HG02870 (cell line): Measurements from ENCODE around the gene RPS6KB2.

Source experiments
- ATAC-seq: cut with Tn5 transposase; IDR thresholded peaks from one replicate; pipeline ENCODE4 v1.9.1; 2021; ENCODE audit warnings: mild to moderate bottlenecking, moderate library complexity; ENCODE audit not compliant: unreplicated experiment

Gene RPS6KB2

DNA sequence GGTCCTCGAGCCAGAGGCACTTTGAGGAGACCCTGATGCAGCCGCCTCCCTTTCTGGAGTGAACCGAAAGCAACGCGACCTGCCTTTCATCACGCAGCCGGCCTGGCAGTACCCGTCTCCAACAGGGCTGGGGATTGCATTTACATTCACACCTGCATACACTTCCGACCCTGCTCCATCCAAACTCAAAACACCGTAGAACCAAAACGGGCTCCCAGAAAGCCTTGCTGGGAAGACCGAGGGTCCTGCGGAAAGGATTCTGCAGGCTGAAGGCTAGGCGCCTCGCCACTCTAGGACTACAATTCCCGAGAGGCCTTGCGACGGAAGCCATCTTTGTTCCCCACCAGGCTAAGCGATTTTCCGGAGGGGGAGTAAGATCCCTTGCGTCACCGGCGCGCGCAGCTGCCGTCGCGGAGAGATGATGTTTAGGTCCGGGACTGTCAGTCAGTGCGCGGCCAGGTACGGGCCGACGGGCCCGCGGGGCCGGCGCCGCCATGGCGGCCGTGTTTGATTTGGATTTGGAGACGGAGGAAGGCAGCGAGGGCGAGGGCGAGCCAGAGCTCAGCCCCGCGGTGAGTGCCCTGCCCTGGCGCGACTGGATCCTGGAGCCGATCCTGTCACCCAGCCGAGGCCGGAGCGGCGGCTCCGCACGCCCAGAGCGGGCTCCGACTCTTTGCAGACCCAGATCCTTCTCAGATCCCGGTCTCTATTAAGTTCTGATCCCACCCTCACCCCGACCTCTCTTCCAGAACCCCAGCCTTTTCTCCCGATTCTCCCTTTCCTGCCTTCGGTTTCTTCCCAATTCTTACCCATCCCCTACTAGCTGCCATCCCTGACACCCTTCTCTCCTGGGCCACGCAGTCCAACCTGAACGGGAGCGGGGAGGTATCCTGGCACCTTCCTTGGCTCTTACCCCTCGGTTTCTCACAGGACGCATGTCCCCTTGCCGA is at the start of gene RPS6KB2:
Gene RPS6KB2 (plus strand): TSS at position 443 of the 950 bp plus-strand sequence. CDS start 52 bp downstream, at position 495.
- peak; percentile 82 for ATAC-seq

DNA sequence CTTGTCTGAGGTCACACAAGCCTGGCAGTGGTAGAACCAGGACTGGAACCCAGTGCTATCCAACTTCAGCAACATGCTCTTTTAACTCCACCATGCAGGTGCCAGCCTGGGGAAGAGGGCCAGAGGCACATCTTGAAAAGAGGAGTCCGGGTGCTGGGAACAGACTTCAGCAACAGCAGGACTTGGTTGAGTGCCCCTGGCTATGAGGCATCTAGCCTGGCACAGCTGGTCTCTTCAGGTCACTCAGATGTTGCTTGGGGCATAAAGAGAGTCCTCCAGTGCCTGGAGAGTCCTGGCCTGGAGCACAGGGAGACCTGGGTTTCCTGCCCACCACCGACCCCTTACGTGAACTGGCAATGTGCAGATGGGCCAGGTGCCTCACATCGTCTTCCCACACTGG is 49.8 kb upstream of the RPS6KB2 start:
- no peak for ATAC-seq

DNA sequence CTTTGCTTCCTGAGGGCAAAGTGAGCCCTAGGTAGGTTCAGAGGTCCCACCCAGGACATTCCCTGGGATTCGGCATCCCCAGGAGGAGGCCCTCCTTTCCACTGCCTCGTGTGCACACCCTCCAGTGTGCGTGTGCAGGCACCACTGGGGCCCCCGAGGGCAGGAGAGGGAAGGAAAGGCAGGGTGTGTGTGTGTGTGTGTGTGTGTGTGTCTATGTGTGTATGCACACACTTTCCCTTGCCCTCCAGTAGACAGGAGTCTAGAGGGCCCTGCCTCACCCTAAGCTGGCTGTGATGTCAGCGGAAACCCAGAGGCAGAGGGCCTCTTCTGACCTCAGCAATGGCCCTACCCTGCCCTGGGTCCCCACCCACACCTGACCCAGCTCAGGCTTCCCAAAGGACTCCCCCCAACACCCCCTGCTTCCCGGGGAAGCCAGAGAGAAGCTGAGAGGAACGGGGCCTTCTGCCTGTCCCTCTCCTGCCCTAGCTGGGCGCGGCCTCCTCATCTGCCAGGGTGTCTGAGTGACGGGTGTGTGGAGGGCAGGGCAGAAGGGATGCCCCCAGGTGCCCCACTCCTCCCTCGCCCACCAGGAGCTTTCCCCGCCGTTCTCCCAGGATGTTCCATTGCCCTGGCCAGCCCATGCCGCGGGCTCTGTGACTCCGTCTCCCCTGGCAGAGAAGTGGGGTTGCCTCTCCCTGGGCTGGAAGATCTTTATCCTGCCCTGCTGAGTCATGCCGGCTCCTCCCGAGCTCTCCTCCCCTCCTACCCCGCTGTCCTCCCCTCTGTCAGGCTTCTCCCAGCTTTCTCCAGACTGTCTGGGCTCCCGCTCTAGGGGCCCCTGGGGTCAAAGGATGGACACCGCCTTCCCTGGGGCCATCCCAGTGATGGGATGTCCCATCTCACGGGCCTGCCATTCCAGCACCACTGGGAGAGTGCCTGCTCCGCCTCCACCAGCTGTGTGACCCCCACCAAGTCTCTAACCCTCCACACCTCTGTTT is 48.9 kb upstream of the RPS6KB2 start:
- no peak for ATAC-seq

DNA sequence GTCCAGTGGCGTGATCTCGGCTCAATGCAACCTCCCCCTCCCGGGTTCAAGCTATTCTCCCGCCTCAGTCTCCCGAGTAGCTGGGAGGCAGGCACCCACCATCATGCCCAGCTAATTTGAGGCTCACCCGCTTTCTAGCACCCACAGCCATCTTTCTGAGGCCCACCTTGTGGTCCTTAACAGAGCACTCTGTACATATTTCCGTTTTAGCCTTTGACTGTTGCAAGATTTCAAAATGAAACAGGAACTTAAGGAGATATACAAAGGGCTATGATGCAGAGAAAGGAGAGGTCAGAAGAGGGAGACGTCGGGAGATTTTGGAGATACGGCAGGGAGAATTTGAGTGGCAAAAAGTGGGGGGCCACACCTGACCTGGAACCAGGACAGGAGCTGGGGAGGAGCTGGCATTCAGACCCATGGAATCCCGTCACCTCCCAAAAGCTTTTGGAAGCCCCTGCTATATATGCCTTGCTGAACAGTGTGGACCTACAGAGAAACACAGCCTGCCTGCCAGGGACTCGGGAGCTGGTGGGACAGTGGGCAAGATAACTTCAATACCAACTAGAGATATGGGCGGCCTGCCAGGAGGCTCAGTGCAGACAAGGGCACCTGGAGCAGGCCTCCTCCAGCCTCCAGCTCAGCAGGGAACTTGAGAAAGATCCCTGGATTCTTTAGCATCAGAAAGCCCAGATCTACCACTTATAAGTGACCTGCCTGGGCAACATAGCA is 46.9 kb upstream of the RPS6KB2 start:
- no peak for ATAC-seq

DNA sequence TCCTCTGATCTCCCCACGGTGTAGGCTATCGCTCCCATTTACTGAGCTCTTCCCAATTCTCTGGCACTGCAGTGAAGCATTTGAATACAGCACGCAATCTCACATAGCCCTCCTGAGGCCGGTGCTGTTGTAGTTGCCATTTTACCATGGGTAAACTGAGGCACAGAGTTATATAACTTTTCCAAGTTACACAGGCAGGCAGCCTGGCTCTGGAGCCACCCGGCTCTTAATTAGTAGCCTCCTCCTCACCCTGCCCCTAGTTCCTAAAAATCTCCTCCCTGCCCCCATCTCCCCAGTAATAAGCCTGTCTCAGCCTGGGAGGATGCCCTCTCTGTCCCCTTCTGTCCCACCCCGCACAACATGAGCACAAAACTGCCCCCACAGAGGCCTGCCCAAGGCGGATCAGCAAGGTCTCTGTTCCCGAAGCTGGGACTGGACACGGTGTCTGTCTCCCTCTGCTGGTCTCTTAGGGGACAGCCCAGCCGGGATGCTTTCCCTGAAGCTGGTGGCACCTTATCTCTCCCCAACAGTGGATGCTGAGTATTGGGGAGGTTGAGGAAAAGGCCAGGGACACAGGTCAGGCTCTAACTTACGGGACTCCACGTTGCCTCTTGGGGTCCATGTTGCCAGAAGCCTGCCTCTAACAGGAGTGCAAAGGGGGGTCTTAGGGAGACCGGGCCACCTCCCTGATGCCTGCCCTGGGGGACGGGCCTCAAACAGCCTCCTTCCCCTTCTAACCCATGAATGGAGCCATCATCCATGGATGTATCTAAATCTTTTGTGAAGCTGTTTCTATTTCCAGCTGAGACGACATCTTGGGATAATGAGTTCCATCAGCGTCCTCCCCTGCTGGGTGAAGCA is 45.8 kb upstream of the RPS6KB2 start:
- ATAC-seq, result no peak

DNA sequence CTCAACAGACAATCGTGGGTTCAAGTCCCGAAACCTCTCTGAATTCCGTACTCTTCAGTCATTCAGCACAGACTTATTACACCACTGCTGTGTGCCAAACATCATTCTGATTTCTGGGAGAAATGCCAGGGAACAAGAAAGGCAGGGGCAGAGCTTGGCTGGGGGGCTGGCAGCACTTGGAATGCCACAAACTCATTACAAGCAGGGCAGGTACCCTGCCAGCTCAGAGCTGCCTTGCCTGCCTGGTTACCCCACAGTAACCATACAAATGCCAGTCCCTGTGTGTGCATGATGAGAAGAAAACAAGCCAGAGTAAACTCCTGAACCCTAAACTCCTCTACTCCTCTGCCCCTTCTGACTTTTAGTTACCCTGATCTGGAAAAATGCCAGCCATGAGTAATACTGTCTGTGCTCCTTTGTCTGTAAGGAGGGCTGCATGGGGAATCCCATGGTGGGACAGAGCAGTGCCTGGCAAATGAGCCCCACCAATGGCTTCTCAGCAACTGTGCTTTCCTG is 43.4 kb upstream of the RPS6KB2 start:
- ATAC-seq, result no peak

DNA sequence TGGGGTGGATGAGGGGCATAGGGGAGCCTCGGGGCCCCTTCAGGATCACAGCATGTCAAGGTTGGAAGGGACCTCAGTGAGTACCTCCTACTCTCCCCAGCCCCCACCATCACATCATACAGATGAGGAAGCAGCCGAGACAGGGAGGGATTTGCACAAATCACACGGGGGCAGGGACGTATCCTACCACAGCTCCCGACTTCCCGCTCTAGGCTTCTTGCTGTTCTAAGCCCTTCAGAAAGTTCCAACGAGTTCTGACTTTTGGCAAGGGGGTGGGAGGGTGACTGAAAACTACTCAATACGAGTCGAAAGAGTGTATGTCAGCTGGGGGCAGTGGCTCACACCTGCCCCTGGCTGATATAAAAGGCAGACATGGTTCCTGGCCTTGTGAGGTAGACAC is 41.2 kb upstream of the RPS6KB2 start:
- ATAC-seq, result no peak

DNA sequence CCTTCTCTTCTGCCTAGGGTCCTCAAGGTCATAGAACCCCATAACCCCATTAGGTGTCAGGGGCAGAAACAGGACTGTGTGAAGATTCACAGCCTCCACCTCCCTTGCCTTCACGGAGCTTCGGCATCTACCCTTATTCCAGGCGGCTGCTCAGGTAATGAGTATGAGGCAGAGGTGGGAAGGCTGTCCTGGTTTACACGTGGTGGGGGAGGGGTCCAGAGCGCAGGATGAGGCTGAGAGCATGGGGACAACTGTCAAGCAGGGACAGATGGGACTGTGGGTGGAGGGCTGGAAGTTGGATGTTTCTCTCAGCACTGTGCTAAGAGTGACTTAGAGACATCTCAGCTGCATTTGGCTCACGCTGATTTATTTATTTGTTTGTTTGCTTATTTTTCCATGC is 40.8 kb upstream of the RPS6KB2 start:
- ATAC-seq, result no peak

DNA sequence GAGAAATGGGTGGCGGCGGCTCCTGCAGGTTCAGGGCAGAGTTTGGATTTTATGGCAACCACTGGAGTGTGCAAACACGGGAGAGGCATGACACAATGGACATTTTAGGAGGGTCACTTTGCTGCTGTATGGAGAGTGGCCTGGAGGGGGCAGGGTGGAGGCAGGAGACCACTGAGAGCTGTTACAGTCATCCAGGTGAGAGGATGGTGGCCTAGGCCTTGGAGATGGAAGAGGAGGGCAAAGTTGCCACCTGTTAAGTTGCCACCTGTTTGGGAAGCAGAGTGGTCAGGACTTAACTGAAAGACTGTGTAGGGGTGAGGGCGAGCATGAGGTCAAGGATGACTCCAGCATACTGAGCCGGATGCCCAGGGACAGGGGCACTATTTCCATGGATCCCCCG is 38.8 kb upstream of the RPS6KB2 start:
- ATAC-seq, result no peak

DNA sequence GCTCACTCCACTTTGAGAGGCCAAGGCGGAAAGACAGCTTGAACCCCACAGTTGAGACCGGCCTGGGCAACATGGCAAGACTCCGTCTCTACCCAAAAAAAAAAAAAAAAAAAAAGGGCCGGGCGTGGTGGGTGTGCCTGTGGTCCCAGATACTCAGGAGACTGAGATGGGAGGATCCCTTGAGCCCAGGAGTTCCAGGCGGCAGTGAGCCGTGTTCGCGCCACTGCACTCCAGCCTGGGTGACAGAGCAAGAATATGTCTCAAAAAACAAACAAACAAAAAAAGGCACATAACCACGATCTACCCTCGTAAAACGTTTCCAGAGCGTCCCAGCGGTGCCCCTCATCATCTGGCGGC is 37.4 kb upstream of the RPS6KB2 start:
- ATAC-seq, result no peak

DNA sequence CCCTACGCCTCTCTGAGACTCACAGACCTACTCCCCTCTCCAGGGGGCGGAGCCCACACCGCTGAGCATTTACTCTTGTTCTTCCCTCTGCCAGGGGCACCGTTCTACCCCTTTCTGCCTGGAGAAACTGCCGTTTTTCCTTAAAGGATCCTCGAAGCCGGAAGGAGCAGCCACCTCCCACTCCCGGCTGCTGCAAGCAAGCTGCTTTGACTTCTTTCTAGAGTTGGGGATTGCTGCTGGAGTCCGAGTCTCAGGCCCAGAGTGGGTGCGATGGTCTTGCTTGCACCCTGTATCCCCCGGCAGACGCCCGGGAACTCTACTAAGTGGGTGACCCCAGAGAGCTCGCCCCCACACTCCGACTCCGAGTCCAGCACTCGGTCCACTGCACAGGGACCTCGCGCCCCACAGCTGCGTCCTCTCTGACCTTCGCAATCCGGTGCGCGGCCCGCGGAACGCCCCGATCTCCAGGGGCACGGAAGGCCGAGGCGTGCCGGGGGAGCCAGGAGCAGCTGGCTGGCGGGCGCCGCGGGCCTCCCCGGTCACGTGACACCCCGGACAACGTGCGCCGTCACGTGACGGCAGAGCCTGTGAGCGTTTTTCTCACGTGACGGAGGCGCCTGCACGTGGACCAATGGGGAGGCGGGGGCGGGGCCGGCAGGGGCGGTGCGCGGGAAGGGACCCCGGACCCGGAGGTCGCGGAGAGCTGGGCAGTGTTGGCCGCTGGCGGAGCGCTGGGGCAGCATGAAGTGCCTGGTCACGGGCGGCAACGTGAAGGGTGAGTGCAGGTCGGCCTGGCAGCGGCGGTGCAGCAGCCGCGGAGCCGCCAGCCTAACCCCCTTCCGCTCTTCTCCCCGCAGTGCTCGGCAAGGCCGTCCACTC is 36.8 kb upstream of the RPS6KB2 start, which contains the start of gene RAD9A:
Gene RAD9A (plus strand): TSS at position 683 of the 879 bp plus-strand sequence. CDS start 59 bp downstream, at position 742.
- peak; percentile 62 for ATAC-seq

DNA sequence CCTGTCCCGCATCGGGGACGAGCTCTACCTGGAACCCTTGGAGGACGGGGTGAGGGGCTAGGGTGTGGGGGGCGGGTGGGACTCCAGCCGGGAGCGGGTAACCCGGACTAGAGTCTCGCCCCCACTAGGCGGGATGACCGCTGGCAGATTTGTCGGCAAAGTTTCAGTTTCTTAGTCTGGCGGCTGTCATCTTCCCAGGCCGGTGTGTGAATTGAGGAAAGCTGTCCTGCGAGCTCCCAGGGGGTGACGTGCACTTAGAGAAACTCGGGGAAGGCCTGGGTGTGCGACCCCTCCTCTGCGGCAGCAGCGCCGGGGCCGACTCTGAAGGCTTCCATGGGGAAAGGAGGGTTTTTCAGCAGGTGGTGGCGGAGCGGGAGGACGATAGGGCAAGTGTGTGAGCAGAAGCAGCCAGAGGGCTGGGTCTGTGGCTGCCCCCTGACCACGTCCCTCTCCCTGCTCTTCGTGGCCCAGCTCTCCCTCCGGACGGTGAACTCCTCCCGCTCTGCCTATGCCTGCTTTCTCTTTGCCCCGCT is 36.0 kb upstream of the RPS6KB2 start:
- no peak for ATAC-seq

DNA sequence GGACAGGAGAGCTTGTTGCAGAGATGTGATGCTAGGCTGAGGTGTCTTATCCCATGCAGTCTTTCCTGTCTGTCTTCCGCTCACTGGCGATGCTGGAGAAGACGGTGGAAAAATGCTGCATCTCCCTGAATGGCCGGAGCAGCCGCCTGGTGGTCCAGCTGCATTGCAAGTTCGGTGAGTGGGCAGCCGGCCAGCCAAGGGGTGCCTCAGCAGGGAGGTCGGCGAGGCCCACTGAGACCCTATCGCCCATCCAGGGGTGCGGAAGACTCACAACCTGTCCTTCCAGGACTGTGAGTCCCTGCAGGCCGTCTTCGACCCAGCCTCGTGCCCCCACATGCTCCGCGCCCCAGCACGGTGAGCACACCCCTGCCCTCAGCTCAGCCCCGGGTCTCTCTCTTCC is 34.9 kb upstream of the RPS6KB2 start:
- no peak for ATAC-seq

DNA sequence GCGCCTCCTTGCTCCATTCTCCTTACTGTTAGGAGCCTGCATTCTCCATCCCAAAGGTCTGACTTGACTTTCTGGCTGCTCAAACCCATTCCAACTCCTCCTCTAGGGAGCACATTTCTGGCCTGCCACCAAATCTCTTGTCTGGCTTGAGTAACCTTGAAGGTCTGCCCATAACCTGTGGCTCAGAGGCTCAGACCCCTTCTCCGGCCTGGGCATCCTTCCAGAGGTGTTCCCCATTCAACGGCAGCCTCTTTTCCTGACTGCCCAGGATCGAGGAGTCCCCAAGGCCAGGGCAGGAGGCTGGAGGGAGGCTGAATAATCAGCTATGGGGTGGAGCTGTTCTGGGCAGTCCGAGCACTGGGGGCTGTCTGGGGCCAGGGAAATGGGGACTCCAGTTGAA is 34.3 kb upstream of the RPS6KB2 start:
- ATAC-seq, result no peak

DNA sequence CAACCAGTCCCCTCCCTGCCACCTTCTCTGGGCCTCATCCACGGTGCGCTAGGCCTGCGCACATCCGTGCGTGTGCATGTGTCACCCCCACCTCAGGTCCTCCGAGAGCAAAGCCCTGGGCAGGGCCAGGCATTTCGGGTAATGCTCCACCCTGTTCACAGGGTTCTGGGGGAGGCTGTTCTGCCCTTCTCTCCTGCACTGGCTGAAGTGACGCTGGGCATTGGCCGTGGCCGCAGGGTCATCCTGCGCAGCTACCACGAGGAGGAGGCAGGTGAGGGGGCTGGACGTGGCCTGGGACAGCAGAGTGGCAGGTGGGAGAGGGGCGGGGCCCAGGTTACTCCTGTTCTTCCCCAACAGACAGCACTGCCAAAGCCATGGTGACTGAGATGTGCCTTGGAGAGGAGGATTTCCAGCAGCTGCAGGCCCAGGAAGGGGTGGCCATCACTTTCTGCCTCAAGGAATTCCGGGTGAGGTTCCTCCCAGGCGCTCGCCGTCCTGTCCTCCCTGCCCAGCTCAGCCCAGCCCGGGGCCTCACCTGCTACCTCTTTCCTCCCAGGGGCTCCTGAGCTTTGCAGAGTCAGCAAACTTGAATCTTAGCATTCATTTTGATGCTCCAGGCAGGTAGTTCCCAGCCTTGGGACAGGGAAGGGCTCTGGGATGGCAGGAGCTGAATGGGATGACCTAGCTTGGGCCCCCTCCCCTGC is 32.6 kb upstream of the RPS6KB2 start:
- no peak for ATAC-seq

DNA sequence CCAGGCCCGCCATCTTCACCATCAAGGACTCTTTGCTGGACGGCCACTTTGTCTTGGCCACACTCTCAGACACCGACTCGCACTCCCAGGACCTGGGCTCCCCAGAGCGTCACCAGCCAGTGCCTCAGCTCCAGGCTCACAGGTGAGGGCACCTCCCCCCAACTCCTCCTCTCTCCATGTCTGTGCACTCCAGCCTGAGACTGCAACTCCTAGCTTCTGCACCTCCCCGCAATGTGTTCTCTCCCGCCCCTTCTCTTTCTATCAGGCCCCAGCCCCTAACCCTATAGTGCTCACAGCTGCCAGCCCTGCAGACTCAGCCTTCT is 32.1 kb upstream of the RPS6KB2 start:
- no peak for ATAC-seq

DNA sequence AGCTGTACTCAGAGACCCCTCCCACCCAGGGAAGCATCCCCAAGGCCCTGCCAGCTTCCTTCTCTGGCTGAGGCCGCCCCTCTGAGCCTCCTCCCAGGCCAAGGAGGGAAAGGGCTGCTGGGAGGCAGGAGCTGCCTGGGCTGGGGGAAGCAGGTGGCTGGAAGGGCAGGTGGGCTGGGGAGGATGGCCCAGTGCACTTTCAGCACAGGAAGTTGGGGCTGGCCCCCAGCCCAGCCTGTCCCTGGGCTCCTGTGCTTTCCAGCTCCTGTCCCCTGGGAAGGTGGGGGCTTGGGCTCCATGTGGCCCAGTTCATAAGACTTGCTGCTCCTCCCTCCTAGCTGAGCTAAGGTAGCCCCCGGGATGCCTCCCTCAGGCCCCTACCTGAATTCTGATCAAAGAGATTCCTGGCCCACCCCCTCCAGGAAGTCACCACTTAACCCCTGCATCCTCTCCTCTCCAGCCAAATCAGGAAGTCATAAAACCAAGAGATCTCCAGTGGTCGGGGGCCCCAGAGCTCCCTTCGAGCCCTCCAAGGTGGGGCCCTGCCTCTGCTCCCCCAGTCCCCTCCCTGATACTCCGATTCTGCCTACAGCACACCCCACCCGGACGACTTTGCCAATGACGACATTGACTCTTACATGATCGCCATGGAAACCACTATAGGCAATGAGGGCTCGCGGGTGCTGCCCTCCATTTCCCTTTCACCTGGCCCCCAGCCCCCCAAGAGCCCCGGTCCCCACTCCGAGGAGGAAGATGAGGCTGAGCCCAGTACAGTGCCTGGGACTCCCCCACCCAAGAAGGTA is 31.5 kb upstream of the RPS6KB2 start:
- no peak for ATAC-seq
